HepG2 (cell line): ENCODE measurements around the gene HRG. TPM values are rescaled to one million over a fixed set of nuclear protein-coding genes. Genes with fewer than 3 reads are reported as not detected.

ENCODE experiments used
- MYNN ChIP-seq: sonication (generic); formaldehyde crosslinking; IDR thresholded peaks from 2 replicates; pipeline ENCODE4 v1.4.0; 2020; ENCODE audit warnings: mild to moderate bottlenecking, low read depth, missing genetic modification reagents
- POLR2A ChIP-seq, 2 experiments: IDR thresholded peaks; 2 replicates each; pipeline ENCODE4 v1.6.1; 2011; ENCODE audit warnings: low read depth in 2 of 2, low read length in 2 of 2, mild to moderate bottlenecking in 1 of 2, moderate library complexity in 1 of 2; ENCODE audit not compliant: insufficient read depth in 1 of 2
- POLR2AphosphoS5 ChIP-seq: IDR thresholded peaks from 2 replicates; pipeline ENCODE4 v1.6.1; 2012; ENCODE audit warnings: low read depth, low read length
- POLR2G ChIP-seq: fragments of 200-400 bp; formaldehyde crosslinking; IDR thresholded peaks from 2 replicates; pipeline ENCODE4 v1.6.1; 2018; ENCODE audit warnings: mild to moderate bottlenecking, low read depth, low read length, moderate library complexity
- RBM22 ChIP-seq: fragments of 200-400 bp; formaldehyde crosslinking; optimal IDR thresholded peaks from 2 replicates; pipeline ENCODE3; 2017; ENCODE audit warnings: mild to moderate bottlenecking, low read length, moderate library complexity
- RFX1 ChIP-seq: fragments of 450-650 bp; IDR thresholded peaks from 2 replicates; pipeline ENCODE4 v1.6.1; 2017
- SMARCC2 ChIP-seq: fragments of 450-650 bp; IDR thresholded peaks from 2 replicates; pipeline ENCODE4 v1.6.1; 2017; ENCODE audit warnings: antibody characterized with exemption, mild to moderate bottlenecking
- ZKSCAN1 ChIP-seq: fragments of 150-350 bp; IDR thresholded peaks from 2 replicates; pipeline ENCODE4 v1.6.1; 2014; ENCODE audit warnings: low read length
- ZNF232 ChIP-seq: sonication (generic); formaldehyde crosslinking; IDR thresholded peaks from 2 replicates; pipeline ENCODE4 v1.4.0; 2020; ENCODE audit warnings: missing genetic modification reagents, borderline replicate concordance
- ZNF253 ChIP-seq: sonication (generic); formaldehyde crosslinking; IDR thresholded peaks from 2 replicates; pipeline ENCODE4 v1.8.0; 2022; ENCODE audit warnings: mild to moderate bottlenecking, missing genetic modification reagents, borderline replicate concordance
- ZNF605 ChIP-seq: sonication (generic); formaldehyde crosslinking; IDR thresholded peaks from 2 replicates; pipeline ENCODE4 v1.8.0; 2022; ENCODE audit warnings: mild to moderate bottlenecking, missing genetic modification reagents
- polyA plus RNA-seq, 8 experiments: library from polyadenylated mRNA; depleted of rRNA in 3 of 8; stranded (reverse) in 7 of 8; unstranded in 1 of 8; fragments of >200 nt; fragmentation: Illumina TruSeq in 4 of 8; extraction: Trizol in 4 of 8; gene quantifications; 2 replicates each; pipeline versions ENCODE4 v1.2.1 to v1.2.3, GENCODE V29; 2011 to 2016; ENCODE audit warnings: low read depth in 4 of 8, missing spikeins in 1 of 8, mixed read lengths in 1 of 8; ENCODE audit not compliant: insufficient read depth in 1 of 8
- total RNA-seq, 5 experiments: library from RNA; depleted of rRNA; stranded (reverse); fragments of >200 nt; fragmentation: Illumina TruSeq; extraction: Trizol; gene quantifications; 2 replicates each; pipeline ENCODE4 v1.2.3, GENCODE V29; 2016; ENCODE audit warnings: low read depth in 1 of 5
- TF ChIP-seq, protein P1 (sequence below): sonication (generic); formaldehyde crosslinking; IDR thresholded peaks from one replicate; pipeline ENCODE4 v1.5.1; 2020; ENCODE audit warnings: mild to moderate bottlenecking, missing genetic modification reagents; ENCODE audit errors: not compliant biosample characterization
- TF ChIP-seq, protein P2 (sequence below): sonication (generic); formaldehyde crosslinking; IDR thresholded peaks from 2 replicates; pipeline ENCODE4 v1.4.0; 2020; ENCODE audit warnings: missing genetic modification reagents, borderline replicate concordance
- TF ChIP-seq, protein P3 (sequence below): sonication (generic); formaldehyde crosslinking; IDR thresholded peaks from 2 replicates; pipeline ENCODE4 v1.4.0; 2020; ENCODE audit warnings: missing genetic modification reagents

The HRG gene
- total and polyA plus RNA-seq, 2 of the 13 experiments (the other 11 are each of a cell fraction or from before 2014, with no cell fraction given) = 0.09 to 0.11 TPM

DNA sequence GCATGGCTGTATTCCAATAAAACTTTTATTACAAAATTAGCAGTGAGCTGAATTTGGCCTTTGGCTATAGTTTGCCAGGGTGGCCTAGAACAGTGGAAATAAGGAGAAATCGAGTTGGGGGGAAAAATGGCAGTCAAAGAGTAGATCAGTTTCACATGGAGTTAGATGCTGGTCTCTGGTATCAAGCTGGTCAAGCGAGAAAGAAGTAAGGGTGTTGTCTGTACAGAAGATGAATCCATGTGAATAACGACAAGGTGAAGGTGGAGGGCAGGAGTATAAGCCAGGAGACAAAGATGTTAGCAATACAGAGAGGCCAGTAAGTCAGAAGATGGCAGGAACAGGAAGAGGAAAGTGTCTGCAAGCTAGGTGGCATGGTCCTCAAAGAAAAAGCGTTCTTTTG is 41.2 kb upstream of the HRG start (continued):
- TF ChIP-seq ZKSCAN1 (no peak), ZNF253 (no peak), RFX1 (no peak), SMARCC2 (no peak), ZNF232 (CRISPR knock-in tag) (no peak), RBM22 (peak; percentile 76), POLR2G (peak; percentile 70), ZNF605 (no peak), MYNN (no peak), POLR2AphosphoS5 (peak; percentile 66), POLR2A (IDR thresholded peaks at IDR 0.05; ENCODE audit: insufficient read depth in 1 of 2, low read depth in 2 of 2, low read length in 2 of 2) (peak in 1 of 2 experiments; percentile 38; a peak in 2 of 4 replicates)
- TF ChIP-seq, protein P1, sequence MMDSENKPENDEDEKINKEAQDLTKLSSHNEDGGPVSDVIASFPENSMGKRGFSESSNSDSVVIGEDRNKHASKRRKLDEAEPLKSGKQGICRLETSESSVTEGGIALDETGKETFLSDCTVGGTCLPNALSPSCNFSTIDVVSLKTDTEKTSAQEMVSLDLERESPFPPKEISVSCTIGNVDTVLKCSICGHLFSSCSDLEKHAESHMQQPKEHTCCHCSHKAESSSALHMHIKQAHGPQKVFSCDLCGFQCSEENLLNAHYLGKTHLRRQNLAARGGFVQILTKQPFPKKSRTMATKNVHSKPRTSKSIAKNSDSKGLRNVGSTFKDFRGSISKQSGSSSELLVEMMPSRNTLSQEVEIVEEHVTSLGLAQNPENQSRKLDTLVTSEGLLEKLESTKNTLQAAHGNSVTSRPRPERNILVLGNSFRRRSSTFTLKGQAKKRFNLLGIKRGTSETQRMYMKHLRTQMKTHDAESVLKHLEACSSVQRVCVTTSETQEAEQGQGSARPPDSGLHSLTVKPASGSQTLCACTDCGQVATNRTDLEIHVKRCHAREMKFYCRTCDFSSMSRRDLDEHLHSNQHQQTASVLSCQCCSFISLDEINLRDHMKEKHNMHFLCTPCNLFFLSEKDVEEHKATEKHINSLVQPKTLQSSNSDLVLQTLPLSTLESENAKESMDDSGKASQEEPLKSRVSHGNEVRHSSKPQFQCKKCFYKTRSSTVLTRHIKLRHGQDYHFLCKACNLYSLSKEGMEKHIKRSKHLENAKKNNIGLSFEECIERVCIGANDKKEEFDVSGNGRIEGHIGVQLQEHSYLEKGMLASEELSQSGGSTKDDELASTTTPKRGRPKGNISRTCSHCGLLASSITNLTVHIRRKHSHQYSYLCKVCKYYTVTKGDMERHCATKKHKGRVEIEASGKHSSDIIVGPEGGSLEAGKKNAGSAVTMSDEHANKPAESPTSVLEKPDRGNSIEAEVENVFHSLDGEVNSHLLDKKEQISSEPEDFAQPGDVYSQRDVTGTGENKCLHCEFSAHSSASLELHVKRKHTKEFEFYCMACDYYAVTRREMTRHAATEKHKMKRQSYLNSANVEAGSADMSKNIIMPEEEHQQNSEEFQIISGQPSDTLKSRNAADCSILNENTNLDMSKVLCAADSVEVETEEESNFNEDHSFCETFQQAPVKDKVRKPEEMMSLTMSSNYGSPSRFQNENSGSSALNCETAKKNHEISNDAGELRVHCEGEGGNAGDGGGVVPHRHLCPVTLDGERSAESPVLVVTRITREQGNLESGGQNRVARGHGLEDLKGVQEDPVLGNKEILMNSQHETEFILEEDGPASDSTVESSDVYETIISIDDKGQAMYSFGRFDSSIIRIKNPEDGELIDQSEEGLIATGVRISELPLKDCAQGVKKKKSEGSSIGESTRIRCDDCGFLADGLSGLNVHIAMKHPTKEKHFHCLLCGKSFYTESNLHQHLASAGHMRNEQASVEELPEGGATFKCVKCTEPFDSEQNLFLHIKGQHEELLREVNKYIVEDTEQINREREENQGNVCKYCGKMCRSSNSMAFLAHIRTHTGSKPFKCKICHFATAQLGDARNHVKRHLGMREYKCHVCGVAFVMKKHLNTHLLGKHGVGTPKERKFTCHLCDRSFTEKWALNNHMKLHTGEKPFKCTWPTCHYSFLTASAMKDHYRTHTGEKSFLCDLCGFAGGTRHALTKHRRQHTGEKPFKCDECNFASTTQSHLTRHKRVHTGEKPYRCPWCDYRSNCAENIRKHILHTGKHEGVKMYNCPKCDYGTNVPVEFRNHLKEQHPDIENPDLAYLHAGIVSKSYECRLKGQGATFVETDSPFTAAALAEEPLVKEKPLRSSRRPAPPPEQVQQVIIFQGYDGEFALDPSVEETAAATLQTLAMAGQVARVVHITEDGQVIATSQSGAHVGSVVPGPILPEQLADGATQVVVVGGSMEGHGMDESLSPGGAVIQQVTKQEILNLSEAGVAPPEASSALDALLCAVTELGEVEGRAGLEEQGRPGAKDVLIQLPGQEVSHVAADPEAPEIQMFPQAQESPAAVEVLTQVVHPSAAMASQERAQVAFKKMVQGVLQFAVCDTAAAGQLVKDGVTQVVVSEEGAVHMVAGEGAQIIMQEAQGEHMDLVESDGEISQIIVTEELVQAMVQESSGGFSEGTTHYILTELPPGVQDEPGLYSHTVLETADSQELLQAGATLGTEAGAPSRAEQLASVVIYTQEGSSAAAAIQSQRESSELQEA (CRISPR knock-in tag) = no peak
- TF ChIP-seq, protein P2, sequence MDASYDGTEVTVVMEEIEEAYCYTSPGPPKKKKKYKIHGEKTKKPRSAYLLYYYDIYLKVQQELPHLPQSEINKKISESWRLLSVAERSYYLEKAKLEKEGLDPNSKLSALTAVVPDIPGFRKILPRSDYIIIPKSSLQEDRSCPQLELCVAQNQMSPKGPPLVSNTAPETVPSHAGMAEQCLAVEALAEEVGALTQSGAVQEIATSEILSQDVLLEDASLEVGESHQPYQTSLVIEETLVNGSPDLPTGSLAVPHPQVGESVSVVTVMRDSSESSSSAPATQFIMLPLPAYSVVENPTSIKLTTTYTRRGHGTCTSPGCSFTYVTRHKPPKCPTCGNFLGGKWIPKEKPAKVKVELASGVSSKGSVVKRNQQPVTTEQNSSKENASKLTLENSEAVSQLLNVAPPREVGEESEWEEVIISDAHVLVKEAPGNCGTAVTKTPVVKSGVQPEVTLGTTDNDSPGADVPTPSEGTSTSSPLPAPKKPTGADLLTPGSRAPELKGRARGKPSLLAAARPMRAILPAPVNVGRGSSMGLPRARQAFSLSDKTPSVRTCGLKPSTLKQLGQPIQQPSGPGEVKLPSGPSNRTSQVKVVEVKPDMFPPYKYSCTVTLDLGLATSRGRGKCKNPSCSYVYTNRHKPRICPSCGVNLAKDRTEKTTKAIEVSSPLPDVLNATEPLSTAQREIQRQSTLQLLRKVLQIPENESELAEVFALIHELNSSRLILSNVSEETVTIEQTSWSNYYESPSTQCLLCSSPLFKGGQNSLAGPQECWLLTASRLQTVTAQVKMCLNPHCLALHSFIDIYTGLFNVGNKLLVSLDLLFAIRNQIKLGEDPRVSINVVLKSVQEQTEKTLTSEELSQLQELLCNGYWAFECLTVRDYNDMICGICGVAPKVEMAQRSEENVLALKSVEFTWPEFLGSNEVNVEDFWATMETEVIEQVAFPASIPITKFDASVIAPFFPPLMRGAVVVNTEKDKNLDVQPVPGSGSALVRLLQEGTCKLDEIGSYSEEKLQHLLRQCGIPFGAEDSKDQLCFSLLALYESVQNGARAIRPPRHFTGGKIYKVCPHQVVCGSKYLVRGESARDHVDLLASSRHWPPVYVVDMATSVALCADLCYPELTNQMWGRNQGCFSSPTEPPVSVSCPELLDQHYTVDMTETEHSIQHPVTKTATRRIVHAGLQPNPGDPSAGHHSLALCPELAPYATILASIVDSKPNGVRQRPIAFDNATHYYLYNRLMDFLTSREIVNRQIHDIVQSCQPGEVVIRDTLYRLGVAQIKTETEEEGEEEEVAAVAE (CRISPR knock-in tag) = no peak
- TF ChIP-seq, protein P3, sequence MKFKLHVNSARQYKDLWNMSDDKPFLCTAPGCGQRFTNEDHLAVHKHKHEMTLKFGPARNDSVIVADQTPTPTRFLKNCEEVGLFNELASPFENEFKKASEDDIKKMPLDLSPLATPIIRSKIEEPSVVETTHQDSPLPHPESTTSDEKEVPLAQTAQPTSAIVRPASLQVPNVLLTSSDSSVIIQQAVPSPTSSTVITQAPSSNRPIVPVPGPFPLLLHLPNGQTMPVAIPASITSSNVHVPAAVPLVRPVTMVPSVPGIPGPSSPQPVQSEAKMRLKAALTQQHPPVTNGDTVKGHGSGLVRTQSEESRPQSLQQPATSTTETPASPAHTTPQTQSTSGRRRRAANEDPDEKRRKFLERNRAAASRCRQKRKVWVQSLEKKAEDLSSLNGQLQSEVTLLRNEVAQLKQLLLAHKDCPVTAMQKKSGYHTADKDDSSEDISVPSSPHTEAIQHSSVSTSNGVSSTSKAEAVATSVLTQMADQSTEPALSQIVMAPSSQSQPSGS (CRISPR knock-in tag) = no peak
